Left hindlimb (tissue), 1 donor: Measurements from ENCODE around the gene BCHE.
"Not testable (repeated sequence)": the region's sequence is repeated elsewhere in the genome, so short reads cannot be mapped to it uniquely, and the experiment has no call there.

ENCODE experiments used
- DNase-seq: peaks from one replicate; pipeline ENCODE4 v3.0.0-alpha.2; 2018

BCHE gene

DNA sequence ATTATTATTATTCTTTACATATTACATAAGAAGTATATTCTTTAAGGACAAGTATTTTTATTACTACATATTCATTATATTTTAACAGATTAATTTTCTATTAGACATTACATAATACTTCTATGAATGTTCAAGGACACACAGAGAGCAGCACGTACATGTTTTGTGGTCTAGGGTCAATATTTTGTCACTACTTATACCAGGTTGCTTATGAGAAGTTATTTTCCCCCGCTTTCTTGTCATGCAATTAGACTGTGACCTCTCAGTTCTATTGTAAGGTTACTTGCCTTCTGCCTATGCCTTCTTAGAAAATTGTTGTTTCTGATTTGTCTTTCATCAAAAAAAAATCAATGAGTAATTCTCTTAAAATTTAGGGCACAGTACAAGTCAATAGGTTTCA, 21.5 kb downstream of the BCHE start:
- DNase-seq: no peak

DNA sequence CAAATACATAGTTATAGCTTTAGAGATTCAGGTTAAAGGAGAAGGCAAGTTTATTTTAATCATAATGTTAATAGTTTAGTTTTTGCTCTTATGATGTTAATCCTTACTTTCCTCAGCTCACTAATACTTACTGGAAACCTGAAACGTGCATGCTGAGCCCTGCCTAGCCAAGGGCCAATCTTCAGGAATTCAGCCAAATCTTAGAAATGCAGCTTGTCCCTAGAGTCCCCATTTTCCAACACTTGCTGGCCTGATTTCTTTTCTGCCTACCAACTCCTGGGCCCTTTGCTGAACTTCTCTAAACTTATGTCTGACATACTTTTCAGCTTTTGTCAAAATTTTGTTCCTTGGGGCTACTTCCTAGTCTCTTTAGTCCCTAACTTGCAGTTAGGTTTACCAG, 22.8 kb downstream of the BCHE start:
- DNase-seq: no peak

DNA sequence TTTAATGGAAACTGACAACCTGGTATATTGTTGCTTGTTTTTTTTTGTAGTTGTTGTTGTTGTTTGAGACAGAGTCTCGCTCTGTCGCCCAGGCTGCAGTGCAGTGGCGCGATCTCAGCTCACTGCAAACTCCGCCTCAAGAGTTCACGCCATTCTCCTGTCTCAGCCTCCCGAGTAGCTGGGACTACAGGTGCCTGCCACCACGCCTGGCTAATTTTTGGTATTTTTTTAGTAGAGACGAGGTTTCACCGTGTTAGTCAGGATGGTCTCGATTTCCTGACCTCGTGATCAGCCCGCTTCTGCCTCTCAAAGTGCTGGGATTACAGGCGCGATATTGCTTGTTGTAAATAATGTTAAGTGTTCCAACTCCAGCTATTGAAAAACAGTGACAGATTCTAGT, 29.3 kb downstream of the BCHE start:
- not testable (repeated sequence) for DNase-seq

DNA sequence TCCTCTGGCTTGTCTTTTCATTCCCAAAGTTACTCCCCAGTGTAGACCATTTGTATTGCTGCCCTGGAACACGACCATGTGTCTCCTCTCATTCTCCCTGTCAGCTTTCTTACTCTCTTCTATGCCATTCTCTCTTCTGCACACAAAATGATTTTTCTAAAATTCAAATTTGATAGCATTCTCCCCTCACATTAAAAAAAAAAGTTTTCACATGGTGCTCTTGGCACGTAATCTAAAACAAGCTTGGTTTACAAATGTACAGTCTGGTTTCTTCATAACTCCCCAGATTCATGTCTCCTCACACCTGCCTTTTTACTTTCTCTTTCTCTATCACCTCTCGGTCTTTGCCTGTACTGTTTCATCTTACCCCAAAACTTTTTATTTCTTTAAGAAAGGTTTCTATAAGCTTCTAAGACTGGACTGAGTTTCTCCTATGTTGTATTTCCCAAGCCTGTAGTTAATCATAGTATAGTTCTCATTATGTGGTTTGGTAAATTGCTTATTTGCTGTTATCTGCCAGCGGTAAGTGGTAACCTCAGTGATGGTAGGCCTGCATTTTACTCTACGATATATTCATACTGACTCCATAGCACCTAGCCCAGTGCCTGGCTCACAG, 31.2 kb downstream of the BCHE start:
- no peak for DNase-seq

DNA sequence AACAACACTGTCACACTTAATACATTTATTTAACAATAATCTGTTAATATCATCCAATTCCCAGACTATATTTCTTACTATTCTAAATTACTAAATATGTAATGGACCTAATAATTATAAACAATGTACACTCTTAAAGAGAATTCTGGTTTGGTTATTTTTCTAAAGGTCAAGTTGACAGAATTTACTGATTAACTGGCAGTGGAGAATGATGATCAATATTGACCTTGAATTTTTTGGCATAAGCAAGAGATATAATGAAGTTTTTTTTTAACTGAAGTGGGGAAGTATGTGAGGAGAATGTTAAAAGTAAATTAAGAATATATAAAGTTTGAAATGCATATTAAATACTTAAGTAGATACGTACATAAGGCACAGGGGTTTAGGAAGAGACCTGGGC, 33.8 kb downstream of the BCHE start:
- DNase-seq: no peak

DNA sequence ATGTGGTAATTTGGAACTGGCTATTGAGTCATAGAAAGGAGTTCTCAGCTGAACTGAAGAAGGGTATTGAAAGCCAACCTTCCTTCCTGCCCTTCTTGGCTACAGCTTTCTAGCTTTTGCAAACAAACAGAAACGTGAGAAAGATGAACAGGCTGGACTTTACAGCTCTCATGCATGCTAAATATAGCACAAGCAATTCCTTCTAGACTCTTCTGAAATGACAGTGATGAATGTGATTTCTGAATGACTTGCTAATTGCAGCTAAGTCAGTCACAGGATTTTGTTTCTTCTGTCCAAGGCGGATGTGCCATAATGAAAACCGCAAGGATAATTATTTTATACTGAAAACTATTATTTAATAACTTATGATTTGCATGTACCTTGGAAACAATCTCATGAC, 36.3 kb downstream of the BCHE start:
- no peak for DNase-seq

DNA sequence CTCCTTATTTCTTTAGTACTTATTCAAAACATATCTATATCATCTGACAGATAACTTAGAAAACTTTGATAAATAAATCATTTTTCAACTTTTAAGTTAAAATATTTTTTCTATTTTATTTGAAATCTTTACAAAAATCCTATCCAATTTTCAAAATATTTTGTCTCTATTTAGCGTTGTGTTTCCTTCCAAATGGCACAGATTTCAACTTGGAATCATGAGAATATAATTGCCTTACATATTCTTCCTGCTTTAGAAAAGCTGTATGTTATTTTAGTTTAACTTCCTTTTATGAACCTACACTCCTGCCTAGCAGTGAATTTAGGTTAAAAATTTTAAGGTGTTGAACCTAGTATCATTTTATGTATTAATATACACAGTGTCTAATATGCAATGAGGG, 38.2 kb downstream of the BCHE start:
- DNase-seq: no peak

DNA sequence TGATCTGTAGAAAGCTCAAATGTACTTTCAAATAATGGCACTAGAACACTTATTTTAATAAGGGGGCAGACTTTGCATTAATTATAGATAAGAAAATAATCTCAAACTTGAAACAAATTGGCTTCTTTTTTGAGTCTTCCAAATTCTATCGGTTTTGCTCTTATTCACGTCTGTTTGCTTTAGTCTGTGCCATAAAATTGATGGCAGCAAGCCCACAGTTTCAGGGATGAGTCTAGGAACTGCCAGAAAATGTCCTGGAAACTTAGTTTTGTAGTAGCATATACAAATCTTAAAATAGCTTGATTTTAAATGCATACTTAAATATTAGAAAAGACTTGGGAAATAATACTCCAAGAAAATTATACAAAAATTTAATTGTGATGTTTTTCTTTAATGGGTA, 39.7 kb downstream of the BCHE start:
- peak; percentile 44 for DNase-seq

DNA sequence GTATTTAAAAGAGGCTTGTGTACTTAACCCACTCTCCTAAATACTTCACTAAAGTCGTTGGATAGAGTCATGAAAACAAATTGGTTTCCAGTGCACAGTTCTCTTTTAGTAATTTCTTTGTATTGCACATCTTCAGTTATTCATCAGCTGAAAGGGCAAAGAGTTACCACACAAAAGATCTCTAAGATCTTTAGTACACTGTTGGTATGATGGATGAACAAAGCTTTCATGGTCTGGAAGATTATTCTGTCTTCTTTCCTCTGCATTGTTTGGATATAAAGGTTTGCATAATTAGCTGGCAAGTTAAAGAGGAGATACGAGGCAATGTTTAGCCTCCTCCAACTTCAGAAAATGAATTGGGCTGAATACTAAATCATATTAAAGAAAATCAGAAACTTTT, 40.5 kb downstream of the BCHE start:
- no peak for DNase-seq

DNA sequence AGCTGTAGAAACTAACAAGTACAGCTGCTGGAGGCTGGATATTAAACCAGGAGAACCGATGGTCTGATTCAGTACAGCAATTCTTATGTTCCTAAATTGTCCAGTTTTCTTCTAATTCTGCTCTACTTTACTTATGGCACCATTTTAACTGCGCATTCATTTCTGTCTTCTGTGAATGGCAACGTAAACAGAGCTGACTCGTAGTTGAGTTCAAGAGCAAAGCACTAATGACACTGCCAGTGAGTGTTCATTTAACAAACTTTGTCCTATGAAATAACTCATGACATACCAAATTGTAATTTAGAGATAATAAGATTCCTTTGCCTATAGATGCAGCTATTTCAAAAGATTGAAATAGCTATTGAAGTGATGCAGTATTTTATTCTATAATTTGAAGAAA, 48.7 kb downstream of the BCHE start:
- no peak for DNase-seq

DNA sequence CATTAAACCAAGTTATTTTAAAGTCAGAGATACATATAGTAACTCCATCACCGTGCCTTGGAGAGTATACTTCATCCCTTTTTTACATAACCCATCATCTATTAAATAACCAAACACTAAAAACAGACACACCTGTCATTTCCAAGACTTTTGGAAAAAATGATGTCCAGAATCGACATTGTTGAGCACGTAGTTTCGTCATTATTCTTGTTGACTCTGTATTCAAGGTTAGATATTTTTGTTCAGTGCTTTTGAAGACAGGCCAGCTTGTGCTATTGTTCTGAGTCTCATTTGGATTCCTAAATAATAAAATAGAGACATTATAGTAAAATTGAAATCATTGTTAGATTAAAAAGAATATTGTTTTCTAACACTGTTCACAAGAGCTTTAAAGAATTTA, 51.2 kb downstream of the BCHE start:
- no peak for DNase-seq

DNA sequence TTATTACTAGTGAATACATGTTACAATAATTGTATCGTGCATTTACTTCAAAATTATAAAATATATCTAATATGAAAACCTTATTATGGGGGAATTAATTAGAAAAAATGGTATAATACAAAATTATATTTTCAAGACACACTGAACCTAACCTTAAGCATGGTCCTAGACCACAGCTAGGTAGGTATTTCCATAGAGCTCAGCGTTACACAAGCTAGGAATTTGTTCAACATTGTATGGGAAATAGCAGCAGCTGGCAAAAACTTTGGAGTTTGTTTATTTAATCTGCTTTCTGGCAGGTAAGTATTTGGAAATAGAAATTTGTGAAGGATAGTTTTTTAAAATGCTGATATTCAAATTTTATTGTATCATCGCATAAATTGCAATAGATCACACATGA, 52.9 kb downstream of the BCHE start:
- no peak for DNase-seq

DNA sequence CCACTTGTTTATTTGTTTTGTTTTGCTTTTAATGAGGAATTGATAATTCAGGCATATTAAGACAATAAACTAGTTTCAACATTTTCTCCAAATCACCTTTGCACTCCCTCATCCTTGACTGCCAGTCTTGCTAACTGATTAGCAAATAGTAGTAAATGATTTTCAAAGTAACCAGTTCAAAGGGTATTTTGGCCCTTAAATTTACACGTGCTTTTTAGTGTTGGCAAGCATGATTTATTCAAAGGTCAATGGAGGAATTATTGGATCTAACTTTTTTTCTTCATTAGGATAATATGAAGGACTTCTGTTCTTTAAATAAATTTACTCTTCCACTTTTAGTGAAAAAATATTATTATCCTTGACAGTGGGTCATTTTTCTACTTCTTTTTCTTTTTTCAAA, 53.8 kb downstream of the BCHE start:
- DNase-seq: no peak

DNA sequence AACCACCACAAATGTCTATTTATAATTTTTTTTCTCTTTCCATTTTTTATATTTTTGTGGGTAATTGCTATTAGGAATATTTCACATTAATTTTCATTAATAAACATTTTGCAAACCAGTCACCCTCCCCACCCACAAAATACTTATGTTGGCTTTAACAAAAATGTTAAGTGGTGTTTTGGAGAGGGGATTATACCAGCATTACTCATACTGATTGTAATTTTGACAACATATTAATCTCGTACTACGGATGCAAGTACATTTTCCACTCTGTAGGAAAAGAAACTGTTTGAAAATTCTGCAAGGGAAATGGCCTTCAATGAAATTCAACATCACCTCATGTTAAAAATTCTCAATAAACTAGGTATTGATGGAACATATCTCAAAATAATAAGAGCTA, 58.3 kb downstream of the BCHE start:
- no peak for DNase-seq

DNA sequence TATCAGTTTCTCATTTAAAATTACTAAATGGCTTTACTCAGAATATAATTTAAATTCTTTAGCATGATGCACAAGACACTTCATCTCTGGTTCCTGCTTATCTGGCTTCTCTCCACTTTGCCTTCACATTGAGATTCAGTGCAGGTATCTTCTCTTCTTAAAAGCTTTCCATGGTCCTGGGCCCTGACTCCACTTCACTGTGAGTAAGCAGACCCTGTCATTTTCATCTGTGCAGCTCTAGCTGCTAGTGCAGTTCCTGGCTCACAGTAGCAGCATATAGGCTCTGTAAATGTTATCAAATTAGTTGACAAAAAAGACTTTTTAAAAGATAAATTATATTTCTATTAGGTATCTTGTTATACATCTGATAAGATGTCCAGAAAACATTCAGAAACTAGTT, 58.8 kb downstream of the BCHE start:
- no peak for DNase-seq

DNA sequence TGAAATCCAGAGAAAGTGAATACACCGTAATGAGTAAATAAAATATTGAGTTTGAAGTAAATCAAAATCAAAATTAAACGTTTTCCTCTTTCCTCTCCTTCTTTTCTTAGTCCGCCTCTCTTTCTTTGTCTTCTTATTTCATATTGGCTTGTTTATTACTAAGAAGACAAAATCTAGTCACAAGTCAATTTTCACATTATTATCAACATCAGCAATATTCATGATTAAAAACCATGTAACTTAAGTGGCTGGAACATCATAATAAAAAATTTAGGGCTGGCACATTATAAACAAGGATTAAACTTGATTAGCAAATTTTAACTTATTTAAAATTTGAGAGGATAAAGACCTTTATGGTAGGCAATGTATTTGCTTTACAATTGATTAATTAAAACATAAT, 61.4 kb downstream of the BCHE start:
- no peak for DNase-seq

DNA sequence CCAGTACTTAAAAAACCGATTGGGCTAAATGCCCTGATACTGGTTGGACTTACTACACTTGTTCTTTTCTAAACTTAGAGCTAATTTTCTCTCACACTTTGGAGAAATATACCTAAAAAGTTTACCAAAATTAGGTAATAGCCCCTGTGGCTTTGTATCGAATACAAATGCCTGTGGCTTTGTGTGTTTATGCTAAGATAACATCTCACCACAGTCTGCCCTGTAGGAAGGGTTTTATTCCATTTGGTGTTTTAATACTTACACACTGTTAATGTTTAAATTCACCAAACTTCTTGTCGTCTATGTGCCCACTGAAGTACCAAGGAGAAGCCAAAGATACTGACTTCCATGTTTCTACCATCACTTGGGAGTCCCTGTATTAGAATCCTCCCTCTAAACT, 66.4 kb downstream of the BCHE start:
- no peak for DNase-seq

DNA sequence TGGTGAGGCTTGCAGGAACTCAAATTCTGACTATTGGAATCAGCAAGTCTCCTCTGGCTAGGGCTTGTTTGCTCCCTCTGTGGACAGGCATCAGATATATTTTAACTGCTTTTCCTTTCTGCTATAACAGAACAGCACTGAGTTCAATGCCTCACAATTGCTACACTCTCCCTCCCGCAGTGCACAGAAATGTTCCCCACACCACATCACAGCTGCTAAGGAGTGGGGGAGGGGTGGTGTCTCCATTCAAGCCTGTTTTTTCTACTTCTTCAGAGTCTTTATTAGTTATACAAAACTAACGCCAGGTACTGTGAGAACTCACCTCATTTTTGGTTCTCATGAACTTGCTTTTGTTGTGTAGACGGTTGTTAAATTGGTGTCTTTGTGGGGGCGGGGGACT, 68.5 kb downstream of the BCHE start:
- no peak for DNase-seq

DNA sequence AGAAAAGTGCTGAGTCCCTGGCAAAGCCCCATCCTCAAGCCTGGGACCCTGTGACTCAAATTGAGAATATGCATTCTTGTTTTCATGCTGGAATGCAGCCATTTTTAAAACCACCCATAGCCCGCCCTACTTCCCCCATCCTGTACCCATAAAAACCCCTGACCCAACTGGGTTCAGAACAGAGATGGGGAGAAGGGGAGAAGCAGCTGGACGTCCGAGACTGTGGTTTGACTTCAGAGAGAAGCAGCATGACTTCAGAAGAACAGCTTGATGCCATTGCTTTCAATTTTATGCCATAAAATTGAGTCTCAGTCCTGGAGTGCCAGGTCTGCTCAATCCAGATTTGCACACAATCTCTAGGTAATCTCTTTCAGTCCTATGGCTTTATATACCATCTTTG, 78.2 kb downstream of the BCHE start:
- DNase-seq: no peak

DNA sequence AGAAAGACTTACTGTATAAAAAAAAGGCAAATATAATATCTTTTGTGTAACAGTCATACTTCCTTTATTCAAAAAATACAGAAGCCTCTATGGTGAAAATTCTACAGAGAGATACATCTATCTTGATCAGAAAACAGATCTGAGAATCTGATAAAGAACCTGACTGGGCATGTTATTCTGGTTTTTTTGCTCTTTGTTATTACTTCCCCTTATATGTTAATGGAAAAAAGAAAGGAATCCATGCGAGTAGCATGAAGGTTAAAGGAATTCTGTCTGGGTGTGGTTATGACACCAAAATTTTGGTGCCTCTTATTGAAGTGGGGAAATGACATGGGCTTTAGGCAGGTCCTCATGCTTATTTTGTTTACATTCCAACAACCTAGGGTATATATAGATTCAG, 81.7 kb downstream of the BCHE start:
- no peak for DNase-seq

DNA sequence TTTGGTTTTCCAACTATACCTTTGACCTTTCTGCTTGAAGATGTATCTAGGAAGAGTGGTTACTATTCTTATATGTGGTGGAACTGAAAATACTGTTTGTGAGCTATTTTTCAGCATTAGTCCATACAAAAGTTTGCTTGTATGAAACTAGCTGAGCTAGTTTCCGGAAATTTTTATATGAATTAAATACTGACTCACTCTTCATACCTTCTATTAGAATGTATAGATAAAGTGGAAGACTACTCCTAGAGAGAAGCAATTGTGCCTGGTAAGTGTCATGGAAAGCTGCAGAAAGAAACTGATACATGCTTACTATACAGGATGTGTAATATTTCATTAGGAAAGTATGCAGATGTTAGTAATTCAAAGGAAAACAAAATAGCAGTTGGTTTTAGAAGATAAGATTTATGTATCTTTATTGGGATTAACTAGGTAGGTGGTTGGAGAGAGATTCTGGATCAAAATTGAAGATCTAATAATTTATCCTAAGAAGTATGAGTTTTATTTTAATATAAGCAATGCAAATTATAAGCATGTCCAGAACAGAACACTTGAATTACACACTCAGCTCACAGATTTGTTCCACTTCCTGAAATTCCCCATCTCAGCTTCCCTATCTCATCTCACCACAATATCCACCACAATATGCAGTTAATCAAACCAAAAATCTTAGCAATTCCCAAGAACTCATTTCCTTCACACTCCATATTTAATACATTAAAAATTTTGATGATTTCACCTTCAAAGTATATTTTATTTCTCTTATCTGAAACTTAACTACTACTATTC, 82.8 kb downstream of the BCHE start:
- DNase-seq: no peak

DNA sequence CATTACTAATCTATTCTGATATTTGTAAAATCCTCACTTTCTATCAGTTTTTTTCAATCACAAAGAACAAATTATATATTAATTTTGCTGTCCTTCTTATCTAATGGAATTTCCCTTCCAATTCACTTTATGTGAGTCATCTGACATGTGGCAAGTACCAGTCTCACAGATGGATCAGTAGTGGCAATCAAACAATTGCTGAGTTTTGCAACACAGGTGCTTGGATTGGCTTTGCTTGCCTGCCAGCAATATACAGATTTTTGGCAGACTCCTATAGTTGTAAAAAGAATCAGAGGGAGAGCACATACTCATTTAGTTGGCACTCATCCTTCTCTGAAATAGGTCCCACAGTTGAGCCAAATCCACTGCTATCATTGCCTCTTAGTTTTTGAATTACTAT, 83.7 kb downstream of the BCHE start:
- no peak for DNase-seq

DNA sequence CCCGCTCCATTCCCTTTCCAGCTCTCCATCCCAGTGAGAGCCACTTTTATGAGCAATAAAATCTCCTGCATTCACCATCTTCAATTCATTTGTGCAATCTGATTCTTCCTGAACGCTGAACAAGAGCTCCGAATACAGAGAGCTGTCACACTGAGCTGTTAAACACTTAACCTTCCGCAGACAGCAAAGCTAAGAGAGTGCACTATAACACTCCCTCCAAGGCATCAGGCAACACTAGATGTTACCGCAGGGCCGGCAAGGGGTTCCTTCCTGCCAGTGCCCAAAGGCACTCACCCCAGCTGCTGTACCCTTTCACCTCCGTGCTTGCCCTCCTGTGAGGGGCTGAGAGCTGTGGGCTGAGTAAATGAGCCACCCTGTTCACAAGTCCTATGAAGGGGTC, 85.6 kb downstream of the BCHE start:
- no peak for DNase-seq

DNA sequence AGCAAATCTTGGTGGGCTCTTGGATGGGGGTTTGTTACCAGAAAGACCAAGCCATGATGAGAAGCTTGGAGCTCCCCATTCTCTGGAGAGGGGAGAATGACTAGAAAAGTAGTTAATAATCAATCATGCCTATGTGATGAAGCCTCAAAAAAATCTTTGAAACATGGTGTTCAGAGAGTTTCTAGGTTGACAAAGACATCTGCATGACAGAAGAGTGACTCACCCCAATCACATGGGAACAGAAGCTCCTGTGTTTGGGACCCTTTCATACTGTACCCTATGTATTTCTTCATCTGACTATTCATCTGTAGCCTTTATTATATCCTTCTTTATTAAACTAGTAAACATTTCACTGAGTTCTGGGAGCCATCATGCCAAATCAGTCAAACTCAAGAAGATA, 87.4 kb downstream of the BCHE start:
- no peak for DNase-seq

DNA sequence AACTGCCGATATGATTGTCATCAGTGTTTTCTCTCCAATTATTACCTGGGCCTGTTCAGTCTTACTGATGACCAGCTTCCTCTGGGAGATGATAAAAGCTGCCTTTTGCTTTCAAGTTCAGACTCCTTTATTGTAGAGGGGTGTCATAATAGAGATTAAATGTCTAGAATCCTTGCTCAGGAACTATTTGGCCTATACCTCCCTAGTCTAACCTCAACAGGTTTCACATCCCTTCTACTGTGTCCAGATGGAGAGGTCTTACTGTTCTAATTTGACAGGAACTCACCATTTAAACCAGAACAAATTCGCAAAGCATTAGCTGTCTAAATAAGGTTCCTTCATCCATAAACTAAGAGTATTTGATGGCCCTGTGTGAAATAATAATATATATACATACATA, 88.0 kb downstream of the BCHE start:
- no peak for DNase-seq
